ENCODE measurements around the gene NTN1. TPM values are rescaled to one million over a fixed set of nuclear protein-coding genes. Genes with fewer than 3 reads are reported as not detected.

The NTN1 gene
- total and polyA plus RNA-seq, 7 experiments from 2014 or later, result 0.07 to 0.12 (median 0.11) TPM; not detected in 4

DNA sequence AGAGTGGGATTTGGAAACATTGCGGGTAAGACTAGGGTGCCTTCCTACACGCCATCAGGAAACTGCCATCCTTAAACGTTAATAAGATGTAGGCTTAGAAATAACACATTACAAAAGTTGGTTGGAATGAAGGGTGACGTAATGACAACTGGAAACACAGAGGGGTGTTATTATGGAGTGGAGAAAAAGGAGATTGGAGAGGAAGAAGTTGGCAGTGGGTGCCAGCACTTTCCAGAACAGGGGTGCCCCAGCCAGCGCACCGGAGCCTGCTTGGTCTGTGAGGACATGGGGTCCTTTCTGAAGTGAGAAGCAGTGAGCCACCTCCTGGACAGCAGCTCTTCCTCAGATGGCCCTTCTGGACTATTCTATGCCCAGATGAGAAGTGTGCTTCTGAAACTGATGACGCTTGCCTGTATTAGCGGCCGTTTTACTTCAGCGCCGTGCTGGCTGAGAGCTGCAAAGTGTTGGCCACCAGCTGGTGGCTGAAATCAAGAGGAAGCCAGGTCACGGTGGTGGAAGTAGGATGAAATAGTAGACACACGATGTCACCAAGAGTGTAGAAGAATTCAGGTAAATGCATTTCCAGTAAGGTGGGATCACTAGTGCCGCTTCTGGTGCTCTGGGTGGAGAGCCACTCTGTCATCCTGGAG lies 244.8 kb downstream of the NTN1 start:
- Histone ChIP-seq H3K27ac (ENCODE audit: low read depth, low read length) (no peak overlapping the region), H3K4me3 (ENCODE audit: low read length) (no peak overlapping the region), H3K36me3 (ENCODE audit: control insufficient read depth in 2 of 3, insufficient read depth in 3 of 3, low read length in 3 of 3) (no peaks in the 10 kb centered on the region), H3K4me1 (ENCODE audit: control insufficient read depth in 2 of 2, insufficient read depth in 2 of 2, low read length in 2 of 2) (no peaks in the 10 kb centered on the region), H3K9me3 (ENCODE audit: control insufficient read depth in 2 of 3, low read length in 3 of 3) (no peaks in the 10 kb centered on the region), H3K27me3 (ENCODE audit: control insufficient read depth in 2 of 2, insufficient read depth in 2 of 2, low read length in 2 of 2) (no peaks in the 10 kb centered on the region)
- Mint-ChIP-seq H3K9me3 (peaks cover 0 to 7% (median 0%) of the 10 kb centered on the region in 11 donors), H3K4me1 (peaks cover 0 to 9% (median 5%) of the 10 kb centered on the region in 7 donors), H3K27me3 (no peaks in the 10 kb centered on the region), H3K36me3 (peaks cover 0 to 46% (median 28%) of the 10 kb centered on the region in 5 donors), H3K27ac (no peak overlapping the region), H3K4me3 (no peak overlapping the region)
- DNase-seq (no peak), ATAC-seq (no peak)
- intact Hi-C loops (cut with micrococcal nuclease), result no loop called here
- CTCF ChIA-PET, result no interaction called here
- POLR2A ChIA-PET, result no interaction called here

DNA sequence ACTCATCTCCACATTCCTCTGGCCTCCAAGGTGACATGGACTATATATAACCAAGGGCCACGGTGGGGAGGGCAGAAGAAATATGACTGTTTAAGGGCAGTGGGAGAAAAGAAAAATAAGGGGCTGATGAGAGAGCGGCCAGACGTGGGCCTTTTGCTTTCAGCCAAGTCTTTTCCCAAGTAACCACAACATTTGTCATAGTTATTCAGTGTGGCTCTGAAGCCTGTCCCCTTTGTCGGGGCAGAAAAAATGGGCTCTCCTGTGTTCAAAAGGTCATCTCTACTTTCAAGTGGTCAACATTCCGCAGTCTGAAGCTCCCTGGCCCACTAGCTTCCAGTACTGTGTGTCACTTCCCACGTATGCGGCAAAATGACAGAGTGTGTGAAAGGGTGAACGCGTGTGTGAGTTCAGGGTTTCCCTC lies 245.4 kb downstream of the NTN1 start:
- intact Hi-C loops (cut with micrococcal nuclease), result no loop called here
- CTCF ChIA-PET, result no interaction called here
- Histone ChIP-seq H3K36me3 (ENCODE audit: control insufficient read depth in 2 of 3, insufficient read depth in 3 of 3, low read length in 3 of 3) (no peaks in the 10 kb centered on the region), H3K4me1 (ENCODE audit: control insufficient read depth in 2 of 2, insufficient read depth in 2 of 2, low read length in 2 of 2) (no peaks in the 10 kb centered on the region), H3K4me3 (ENCODE audit: low read length) (no peak overlapping the region), H3K27ac (ENCODE audit: low read depth, low read length) (no peak overlapping the region), H3K27me3 (ENCODE audit: control insufficient read depth in 2 of 2, insufficient read depth in 2 of 2, low read length in 2 of 2) (no peaks in the 10 kb centered on the region), H3K9me3 (ENCODE audit: control insufficient read depth in 2 of 3, low read length in 3 of 3) (no peaks in the 10 kb centered on the region)
- H3K9me3 Mint-ChIP-seq, result peaks cover 0 to 7% (median 0%) of the 10 kb centered on the region in 11 donors
- DNase-seq (no peak), ATAC-seq (no peak)
- H3K27me3 Mint-ChIP-seq, result no peaks in the 10 kb centered on the region
- peaks cover 0 to 3% (median 0%) of the 10 kb centered on the region in 7 donors for H3K4me1 Mint-ChIP-seq
- H3K4me3 Mint-ChIP-seq, result no peak overlapping the region
- no peak overlapping the region for H3K27ac Mint-ChIP-seq
- POLR2A ChIA-PET, result interaction anchor here (0.6 to 0.7 kb wide), 2 partner anchors 481 to 639 kb away, joined by 3 read pairs; no protein-coding TSS in a partner anchor
- H3K36me3 Mint-ChIP-seq, result peaks cover 0 to 46% (median 28%) of the 10 kb centered on the region in 5 donors

DNA sequence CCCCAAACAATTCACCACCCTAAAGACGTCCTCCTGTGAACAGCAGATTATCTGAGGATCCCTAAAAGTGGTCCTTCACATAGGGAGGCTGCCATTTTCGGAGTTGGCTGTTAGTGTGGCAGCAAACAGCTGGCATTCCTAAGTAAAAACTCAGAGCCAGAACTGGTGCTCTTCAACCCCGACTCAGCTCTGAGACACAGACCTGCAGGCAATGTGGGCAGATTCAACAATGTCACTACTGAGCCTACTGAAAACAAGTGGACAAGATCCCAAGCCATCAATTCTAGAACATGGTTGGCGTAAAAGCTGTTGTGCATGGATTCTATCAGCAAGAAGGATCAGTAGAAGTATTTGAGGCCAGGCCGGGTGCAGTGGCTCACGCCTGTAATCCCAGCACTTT lies 247.2 kb downstream of the NTN1 start:
- DNase-seq, result no peak
- Mint-ChIP-seq H3K9me3 (peaks cover 0 to 5% (median 0%) of the 10 kb centered on the region in 11 donors), H3K27me3 (no peaks in the 10 kb centered on the region), H3K36me3 (peaks cover 0 to 44% (median 25%) of the 10 kb centered on the region in 5 donors), H3K4me1 (peaks cover 0 to 10% (median 7%) of the 10 kb centered on the region in 7 donors), H3K4me3 (no peak overlapping the region), H3K27ac (no peak overlapping the region)
- H3K9me3 ChIP-seq (ENCODE audit: control insufficient read depth in 2 of 3, low read length in 3 of 3), result no peaks in the 10 kb centered on the region
- ATAC-seq, result no peak
- H3K36me3 ChIP-seq (ENCODE audit: control insufficient read depth in 2 of 3, insufficient read depth in 3 of 3, low read length in 3 of 3), result no peaks in the 10 kb centered on the region
- intact Hi-C loops (cut with micrococcal nuclease), result no loop called here
- H3K4me1 ChIP-seq (ENCODE audit: control insufficient read depth in 2 of 2, insufficient read depth in 2 of 2, low read length in 2 of 2), result peaks cover 0 to 1% of the 10 kb centered on the region in 2 donors
- H3K27me3 ChIP-seq (ENCODE audit: control insufficient read depth in 2 of 2, insufficient read depth in 2 of 2, low read length in 2 of 2), result no peaks in the 10 kb centered on the region
- H3K27ac ChIP-seq (ENCODE audit: low read depth, low read length), result no peak overlapping the region
- no peak overlapping the region for H3K4me3 ChIP-seq (ENCODE audit: low read length)
- POLR2A ChIA-PET, result no interaction called here
- CTCF ChIA-PET, result no interaction called here

DNA sequence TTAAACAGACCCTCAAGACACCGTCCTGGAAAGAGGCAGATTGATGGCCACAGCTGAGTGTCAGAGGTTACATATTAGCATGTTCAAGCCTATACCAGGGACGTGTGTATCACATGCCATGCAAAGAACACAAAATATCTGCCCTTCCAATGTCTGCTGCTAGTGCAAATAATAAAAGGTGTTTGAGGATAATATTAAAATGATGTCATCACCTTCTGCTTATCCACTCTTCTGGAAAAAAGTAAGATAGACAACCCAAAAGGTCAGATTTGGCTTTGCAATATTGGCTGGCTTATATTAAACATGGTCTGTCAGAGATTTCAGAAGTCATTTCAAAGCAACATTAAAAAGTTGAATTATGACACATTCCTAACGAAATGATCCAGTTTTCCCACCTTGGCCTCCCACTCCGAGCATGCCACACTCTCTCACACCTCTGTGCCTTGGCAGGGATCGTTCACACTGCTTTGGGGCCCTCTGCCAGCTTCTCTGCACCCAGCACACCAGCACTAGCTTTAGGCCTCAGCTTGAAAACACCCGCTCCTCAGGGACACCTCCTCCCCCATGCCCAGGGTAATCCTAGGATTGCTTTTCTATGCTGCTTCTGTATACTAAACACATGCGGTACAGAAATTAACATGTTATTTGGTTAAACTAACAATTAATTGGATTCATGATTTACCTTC lies 248.2 kb downstream of the NTN1 start:
- Histone ChIP-seq H3K27ac (ENCODE audit: low read depth, low read length) (no peak overlapping the region), H3K4me3 (ENCODE audit: low read length) (no peak overlapping the region), H3K9me3 (ENCODE audit: control insufficient read depth in 2 of 3, low read length in 3 of 3) (no peaks in the 10 kb centered on the region), H3K36me3 (ENCODE audit: control insufficient read depth in 2 of 3, insufficient read depth in 3 of 3, low read length in 3 of 3) (no peaks in the 10 kb centered on the region), H3K27me3 (ENCODE audit: control insufficient read depth in 2 of 2, insufficient read depth in 2 of 2, low read length in 2 of 2) (no peaks in the 10 kb centered on the region), H3K4me1 (ENCODE audit: control insufficient read depth in 2 of 2, insufficient read depth in 2 of 2, low read length in 2 of 2) (peaks cover 0 to 6% of the 10 kb centered on the region in 2 donors)
- Mint-ChIP-seq H3K4me1 (peaks cover 4 to 19% (median 16%) of the 10 kb centered on the region in 7 donors), H3K9me3 (no peaks in the 10 kb centered on the region), H3K4me3 (no peak overlapping the region), H3K27me3 (no peaks in the 10 kb centered on the region), H3K36me3 (peaks cover 0 to 40% (median 16%) of the 10 kb centered on the region in 5 donors), H3K27ac (peak overlapping the region in 1 of 9 donors; percentile 51)
- DNase-seq (no peak), ATAC-seq (no peak)
- POLR2A ChIA-PET, result no interaction called here
- intact Hi-C loops (cut with micrococcal nuclease), result no loop called here
- CTCF ChIA-PET, result no interaction called here

DNA sequence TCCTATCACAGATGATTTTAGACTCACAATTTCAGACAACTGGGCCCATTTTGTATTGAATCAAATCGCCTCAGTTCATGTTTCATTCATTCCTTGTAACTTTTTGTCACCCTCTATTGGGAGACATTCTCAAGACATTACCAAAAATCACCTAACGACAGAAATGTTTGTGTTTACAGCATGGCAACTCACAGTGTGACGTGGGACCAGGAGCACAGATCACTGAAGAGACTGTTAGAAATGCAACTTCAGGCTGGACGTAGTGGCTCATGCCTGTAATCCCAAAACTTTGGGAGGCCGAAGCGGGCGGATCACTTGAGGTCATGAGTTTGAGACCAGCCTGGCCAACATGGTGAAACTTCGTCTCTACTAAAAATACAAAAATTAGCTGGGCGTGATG lies 249.6 kb downstream of the NTN1 start:
- POLR2A ChIA-PET, result no interaction called here
- DNase-seq, result no peak
- H3K36me3 ChIP-seq (ENCODE audit: control insufficient read depth in 2 of 3, insufficient read depth in 3 of 3, low read length in 3 of 3), result no peaks in the 10 kb centered on the region
- H3K4me1 ChIP-seq (ENCODE audit: control insufficient read depth in 2 of 2, insufficient read depth in 2 of 2, low read length in 2 of 2), result peaks cover 0 to 6% of the 10 kb centered on the region in 2 donors
- H3K9me3 ChIP-seq (ENCODE audit: control insufficient read depth in 2 of 3, low read length in 3 of 3), result no peaks in the 10 kb centered on the region
- no peak for ATAC-seq
- Mint-ChIP-seq H3K27ac (no peak overlapping the region), H3K9me3 (no peaks in the 10 kb centered on the region), H3K36me3 (peaks cover 0 to 40% (median 13%) of the 10 kb centered on the region in 5 donors), H3K27me3 (no peaks in the 10 kb centered on the region), H3K4me3 (no peak overlapping the region), H3K4me1 (peaks cover 9 to 26% (median 23%) of the 10 kb centered on the region in 7 donors)
- no peak overlapping the region for H3K4me3 ChIP-seq (ENCODE audit: low read length)
- CTCF ChIA-PET, result interaction anchor here (0.6 kb wide), 1 partner anchor 18 kb away, joined by 3 read pairs; no protein-coding TSS in a partner anchor
- H3K27me3 ChIP-seq (ENCODE audit: control insufficient read depth in 2 of 2, insufficient read depth in 2 of 2, low read length in 2 of 2), result no peaks in the 10 kb centered on the region
- intact Hi-C loops (cut with micrococcal nuclease), result no loop called here
- H3K27ac ChIP-seq (ENCODE audit: low read depth, low read length), result no peak overlapping the region

DNA sequence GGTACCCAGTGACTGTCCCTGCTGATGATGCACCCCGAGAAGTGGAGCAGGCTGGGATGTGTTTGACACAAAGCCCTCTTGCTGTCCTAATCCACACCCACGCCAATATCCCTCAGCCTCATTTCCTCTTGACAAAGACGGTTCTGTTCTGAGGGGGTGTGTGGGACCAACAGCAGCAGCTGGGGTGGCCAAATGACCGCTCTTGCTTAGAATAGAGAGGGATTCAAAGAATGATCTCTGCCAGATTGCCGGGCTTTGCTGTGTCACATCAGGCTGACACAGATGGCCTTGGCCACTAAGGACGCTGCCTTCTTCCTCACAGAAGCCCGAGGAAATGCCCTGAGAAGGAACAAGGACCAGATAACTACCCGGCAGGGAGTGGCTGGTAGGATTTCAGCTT lies 250.7 kb downstream of the NTN1 start:
- Histone ChIP-seq H3K9me3 (ENCODE audit: control insufficient read depth in 2 of 3, low read length in 3 of 3) (no peaks in the 10 kb centered on the region), H3K36me3 (ENCODE audit: control insufficient read depth in 2 of 3, insufficient read depth in 3 of 3, low read length in 3 of 3) (no peaks in the 10 kb centered on the region), H3K4me3 (ENCODE audit: low read length) (no peak overlapping the region), H3K27ac (ENCODE audit: low read depth, low read length) (no peak overlapping the region), H3K4me1 (ENCODE audit: control insufficient read depth in 2 of 2, insufficient read depth in 2 of 2, low read length in 2 of 2) (peaks cover 0 to 6% of the 10 kb centered on the region in 2 donors), H3K27me3 (ENCODE audit: control insufficient read depth in 2 of 2, insufficient read depth in 2 of 2, low read length in 2 of 2) (no peaks in the 10 kb centered on the region)
- intact Hi-C loops (cut with micrococcal nuclease), result no loop called here
- peaks cover 0 to 31% (median 10%) of the 10 kb centered on the region in 5 donors for H3K36me3 Mint-ChIP-seq
- H3K4me1 Mint-ChIP-seq, result peaks cover 9 to 26% (median 23%) of the 10 kb centered on the region in 7 donors
- no peaks in the 10 kb centered on the region for H3K27me3 Mint-ChIP-seq
- H3K4me3 Mint-ChIP-seq, result no peak overlapping the region
- no peak overlapping the region for H3K27ac Mint-ChIP-seq
- DNase-seq (no peak), ATAC-seq (no peak)
- peaks cover 0 to 1% (median 0%) of the 10 kb centered on the region in 11 donors for H3K9me3 Mint-ChIP-seq
- POLR2A ChIA-PET, result no interaction called here
- CTCF ChIA-PET, result no interaction called here

Measured in naive thymus-derived CD4-positive, alpha-beta T cell (primary cell).